NOMO-1 (cell line): ENCODE results near the gene KRT74.

Source experiments
- DNase-seq, 2 experiments: peaks; one replicate each; lab custom pipeline; 2025; ENCODE audit not compliant: unreplicated experiment in 2 of 2; lab: John Stamatoyannopoulos, UW

The KRT74 gene

DNA sequence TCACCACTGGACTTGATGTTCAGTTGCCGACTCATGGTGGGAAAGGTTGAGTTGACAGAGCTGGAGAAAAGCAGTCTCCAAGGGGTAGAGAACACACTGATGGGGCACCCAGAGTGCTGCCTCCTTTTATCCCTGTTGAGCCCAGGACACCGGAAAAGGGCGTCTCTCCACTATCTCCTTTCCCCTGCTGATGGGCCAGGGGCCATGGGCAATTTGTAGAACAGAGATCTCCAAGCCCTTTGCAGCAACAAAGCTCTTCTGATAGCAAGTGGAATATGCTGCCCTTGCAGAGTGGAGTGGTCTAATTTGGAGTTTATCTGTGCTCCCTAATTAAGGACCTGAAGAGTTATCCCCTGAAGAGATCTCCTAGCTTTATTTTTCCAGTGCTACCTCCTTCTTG is at the start of gene KRT74:
KRT74 (minus strand) TSS at position 101 of the 400 bp plus-strand sequence; CDS start at position 35, 66 bp downstream.
- no peak for DNase-seq

DNA sequence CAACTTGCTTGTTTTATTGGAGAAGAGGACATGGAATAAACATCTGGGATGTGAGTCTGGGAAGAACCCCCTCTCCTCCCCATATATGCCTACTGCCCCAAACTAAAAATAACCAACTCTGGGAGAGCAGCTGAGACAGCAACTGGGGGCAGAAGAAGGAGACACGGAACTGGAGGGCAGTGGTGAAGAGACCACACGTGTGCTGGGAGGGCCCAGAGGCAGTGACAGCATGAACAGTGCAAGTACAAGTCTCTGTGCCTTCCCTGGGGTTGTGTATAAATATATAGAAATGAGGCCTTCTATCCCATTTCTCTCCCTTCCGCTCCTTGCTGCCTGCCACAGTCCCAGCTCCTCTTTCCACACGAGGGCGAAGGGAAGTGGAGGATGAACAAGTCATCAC is 48.7 kb upstream of the KRT74 start:
- no peak for DNase-seq

DNA sequence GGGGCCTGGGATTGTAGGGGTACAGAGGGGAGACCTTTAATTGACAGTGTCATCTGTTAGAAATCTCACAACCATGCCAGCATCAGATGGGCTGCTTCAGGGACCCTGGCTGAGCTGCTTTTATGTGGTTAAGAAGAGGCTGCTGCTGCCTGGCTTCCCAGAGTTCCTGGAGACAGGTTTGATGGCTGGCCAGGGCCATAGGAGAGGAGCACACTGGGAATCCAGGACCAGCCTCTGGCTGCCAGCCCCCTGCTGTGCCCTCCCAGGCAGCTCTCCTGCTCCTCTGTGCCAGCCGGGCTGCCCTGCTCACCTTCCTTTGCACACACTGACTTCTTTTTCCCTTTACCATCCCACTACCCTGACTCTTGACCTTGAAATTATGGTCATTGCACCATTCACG is 45.2 kb upstream of the KRT74 start:
- no peak for DNase-seq

GRCh38 chr12:52618216-52618615 is 44.6 kb upstream of the KRT74 start, which contains the start of gene KRT73:
Gene KRT73 (minus strand): TSS chr12:52618559. CDS start chr12:52618524, 35 bp downstream.
- no peak for DNase-seq

- DNase-seq: no peak
Measured at GRCh38 chr12:52617403-52617785, 43.8 kb upstream of the KRT74 start.

GRCh38 chr12:52616680-52617402 is 43.2 kb upstream of the KRT74 start:
- DNase-seq: no peak

GRCh38 chr12:52615912-52616311 is 42.3 kb upstream of the KRT74 start:
- no peak for DNase-seq

GRCh38 chr12:52615208-52615868 is 41.7 kb upstream of the KRT74 start:
- DNase-seq: no peak

DNA sequence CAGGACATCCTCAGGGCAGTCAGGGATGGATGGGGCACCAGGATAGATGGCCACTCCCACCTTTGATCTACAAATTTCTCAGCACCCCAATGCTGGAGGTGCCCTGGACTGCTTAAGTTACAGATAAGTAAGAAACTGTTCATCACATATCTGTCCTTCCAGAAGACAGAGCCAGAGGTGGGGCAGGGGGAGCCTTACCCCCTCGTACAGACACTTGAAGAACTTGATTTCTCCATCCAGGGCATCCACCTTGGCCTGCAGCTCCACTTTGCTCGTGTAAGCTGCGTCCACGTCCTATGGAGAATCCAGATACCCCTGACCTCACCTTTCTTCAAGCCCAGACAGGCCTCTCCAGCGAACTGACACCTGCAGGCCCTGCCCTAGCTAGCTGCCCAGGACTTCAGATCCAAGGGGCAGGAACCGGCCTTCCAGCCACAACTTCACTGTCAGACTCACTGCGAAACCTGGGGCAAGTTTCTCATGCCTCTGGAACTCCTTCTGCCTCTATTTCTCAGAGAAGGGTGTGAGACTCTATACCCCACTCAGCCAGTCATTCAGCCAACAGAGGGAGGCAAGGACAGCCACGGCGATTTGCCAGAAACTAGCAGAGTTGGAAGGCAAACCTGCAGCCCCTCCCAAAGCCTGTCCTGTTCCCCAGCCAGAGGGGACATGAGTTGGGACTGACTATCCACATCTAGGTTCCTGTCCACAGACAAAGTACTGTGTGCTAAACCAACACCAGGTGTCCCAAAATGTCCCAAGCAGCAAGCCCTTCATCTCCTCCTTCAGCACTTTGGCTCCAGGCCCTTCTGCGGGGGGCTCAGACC is 41.0 kb upstream of the KRT74 start:
- no peak for DNase-seq

DNA sequence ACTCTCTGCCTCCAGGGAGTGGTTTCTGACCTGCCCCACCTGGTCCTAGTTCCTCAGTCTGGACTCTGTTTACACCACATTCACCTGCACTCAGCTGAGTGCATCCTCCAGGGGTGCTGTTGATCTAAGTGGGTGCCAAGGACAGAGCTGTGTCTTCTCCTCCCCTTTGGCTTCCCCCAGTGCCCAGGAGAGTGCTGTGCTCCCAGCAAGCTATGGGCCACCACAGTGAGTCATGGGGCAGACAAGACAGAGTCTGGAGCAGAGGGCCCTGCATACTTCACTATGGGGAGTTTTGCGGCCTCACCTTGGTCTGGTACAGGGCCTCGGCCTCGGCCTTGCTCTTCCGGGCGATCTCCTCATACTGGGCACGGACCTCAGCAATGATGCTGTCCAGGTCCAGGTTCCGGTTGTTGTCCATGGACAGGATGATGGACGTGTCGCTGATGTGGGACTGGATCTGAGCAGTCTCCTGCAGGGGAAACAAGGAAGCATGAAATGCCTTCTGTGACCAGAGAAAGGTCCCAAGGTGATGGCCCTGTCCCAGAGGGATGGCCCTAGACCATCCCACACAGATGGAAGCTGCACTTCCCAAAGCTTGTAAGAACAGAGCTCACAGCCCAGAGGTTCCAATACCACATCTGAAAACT is 39.9 kb upstream of the KRT74 start:
- DNase-seq: no peak

GRCh38 chr12:52612431-52613383 is 39.1 kb upstream of the KRT74 start:
- DNase-seq: no peak

- no peak for DNase-seq
Measured at GRCh38 chr12:52611080-52611468, 37.4 kb upstream of the KRT74 start.

DNA sequence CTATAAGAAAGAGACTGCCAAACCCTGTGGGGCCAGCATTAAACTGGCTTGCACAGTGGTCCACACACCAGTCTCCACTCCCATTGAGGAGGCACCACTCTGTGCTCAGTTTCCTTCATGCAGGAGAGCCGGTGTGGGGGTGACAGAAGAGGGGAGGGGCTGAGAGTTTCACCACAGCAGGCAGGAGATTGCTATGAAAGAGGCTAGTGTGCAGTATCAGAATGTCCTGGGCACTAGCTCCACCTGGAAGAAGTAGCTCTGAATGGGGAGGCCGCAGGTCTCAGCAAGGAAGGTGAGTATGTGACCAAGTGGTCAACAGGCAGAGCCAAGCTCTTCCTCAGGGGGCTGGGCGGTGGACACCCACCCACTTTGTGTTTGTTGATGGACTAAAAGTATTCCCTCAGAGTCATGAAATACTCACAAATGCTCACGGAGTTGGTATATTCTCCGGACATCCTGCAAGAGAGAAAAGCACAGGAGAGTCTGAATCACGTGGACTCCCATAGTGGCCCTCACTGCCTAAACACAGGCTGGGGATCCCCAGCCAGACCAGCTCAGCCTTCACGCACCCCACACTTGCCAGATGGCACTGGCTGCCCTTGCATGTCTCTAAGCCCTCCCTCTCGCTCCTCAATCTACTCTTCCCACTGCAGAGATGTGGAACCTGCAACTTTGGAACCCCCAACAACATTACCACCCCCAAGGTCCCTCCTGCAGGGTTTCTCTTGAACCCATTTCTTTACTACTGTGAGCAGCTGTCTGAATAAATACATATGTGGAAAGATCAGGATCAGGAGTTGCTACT is 35.4 kb upstream of the KRT74 start:
- no peak for DNase-seq

DNA sequence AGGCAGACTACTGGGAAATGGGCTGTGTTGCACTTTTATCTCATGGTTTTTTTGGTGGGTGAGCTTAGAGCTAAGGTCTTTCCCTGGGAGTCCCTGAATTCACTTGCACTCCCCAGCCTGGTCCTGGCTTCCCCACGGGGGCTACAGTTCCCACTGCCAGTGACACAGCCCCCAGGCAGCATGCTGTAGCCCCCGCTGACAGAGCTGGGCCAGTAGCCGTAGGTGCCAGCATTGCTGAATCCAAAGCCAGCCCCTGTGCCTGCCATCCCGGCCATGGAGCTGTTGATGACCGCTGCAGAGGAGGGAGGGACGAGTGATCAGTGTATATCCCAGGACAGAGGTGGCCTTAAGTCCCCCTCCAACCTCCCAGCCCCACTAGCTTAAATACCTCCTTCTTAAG is 34.5 kb upstream of the KRT74 start:
- DNase-seq: no peak

- no peak for DNase-seq
Measured at GRCh38 chr12:52607314-52607713, 33.7 kb upstream of the KRT74 start.

GRCh38 chr12:52606581-52607218 is 33.1 kb upstream of the KRT74 start:
- no peak for DNase-seq

- no peak for DNase-seq
Measured at GRCh38 chr12:52606096-52606495, 32.5 kb upstream of the KRT74 start.

- no peak for DNase-seq
Measured at GRCh38 chr12:52605542-52605941, 31.9 kb upstream of the KRT74 start.

DNA sequence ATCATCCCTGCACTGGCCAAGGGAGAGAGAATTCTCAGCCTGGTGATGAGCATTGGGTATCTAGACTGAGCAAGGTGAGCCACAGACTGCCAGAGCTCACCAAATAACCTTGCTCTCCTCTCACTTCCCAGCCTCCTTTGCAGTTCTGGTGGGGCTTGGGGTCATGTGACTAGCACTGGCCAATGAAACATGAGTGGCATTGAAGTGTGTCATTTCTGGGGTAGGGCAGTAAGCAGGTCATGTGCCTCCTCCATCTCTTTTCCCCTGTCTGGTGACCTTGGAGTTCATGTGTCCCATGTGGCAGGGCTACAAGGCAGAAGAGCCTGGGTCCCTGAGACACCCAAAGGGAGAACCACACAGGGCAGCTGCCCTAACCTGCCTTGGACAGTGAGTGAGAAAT is 31.2 kb upstream of the KRT74 start:
- DNase-seq: no peak
